ENCODE results near the gene LRRC7.

DNA sequence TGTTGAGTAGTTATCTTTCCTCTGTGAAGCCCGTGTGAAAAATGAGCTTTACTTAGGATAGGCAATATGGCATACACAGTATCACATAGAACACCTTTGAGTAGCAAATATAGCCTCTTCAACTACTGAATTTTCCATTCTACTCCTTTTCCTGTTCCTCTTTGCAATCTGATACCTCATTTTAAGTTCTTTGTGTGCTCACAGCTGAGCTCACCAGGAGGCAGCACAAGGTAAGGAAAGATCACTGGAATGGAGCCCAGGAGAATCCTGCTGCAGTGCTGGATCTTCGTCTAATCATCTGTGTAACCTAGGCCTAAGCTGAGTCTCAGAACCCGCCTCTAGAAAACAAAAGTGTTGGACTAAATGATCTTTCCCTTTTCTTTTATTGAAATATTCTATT lies 466.7 kb downstream of the LRRC7 start:
- TF ChIP-seq, protein P1, sequence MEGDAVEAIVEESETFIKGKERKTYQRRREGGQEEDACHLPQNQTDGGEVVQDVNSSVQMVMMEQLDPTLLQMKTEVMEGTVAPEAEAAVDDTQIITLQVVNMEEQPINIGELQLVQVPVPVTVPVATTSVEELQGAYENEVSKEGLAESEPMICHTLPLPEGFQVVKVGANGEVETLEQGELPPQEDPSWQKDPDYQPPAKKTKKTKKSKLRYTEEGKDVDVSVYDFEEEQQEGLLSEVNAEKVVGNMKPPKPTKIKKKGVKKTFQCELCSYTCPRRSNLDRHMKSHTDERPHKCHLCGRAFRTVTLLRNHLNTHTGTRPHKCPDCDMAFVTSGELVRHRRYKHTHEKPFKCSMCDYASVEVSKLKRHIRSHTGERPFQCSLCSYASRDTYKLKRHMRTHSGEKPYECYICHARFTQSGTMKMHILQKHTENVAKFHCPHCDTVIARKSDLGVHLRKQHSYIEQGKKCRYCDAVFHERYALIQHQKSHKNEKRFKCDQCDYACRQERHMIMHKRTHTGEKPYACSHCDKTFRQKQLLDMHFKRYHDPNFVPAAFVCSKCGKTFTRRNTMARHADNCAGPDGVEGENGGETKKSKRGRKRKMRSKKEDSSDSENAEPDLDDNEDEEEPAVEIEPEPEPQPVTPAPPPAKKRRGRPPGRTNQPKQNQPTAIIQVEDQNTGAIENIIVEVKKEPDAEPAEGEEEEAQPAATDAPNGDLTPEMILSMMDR (IDR thresholded peaks at IDR 0.05) = peak in 1 of 4 experiments; percentile 21
- TF ChIP-seq POLR2AphosphoS5 (IDR thresholded peaks at IDR 0.05) = no peak
- no peak for TF ChIP-seq POLR2A (IDR thresholded peaks at IDR 0.05)
- no peak for TF ChIP-seq EP300 (IDR thresholded peaks at IDR 0.05)

Measured in gastroesophageal sphincter (tissue), 3 donors.